H9 (cell line): ENCODE measurements around the gene VAPA. TPM values are rescaled to one million over a fixed set of nuclear protein-coding genes. Genes with fewer than 3 reads are reported as not detected.

Experiments
- DNase-seq: peaks from one replicate; pipeline ENCODE4 v3.0.0-alpha.2; 2017
- H2AFZ ChIP-seq: one replicate; pipeline ENCODE4 v1.6.1; 2013; ENCODE audit warnings: mild to moderate bottlenecking, low read length, control low read depth, moderate library complexity
- H2AK5ac ChIP-seq: 2 replicates; pipeline ENCODE4 v1.6.1; 2013; ENCODE audit warnings: low read length, control low read depth, mixed read lengths; ENCODE audit not compliant: insufficient read length
- H2BK120ac ChIP-seq: one replicate; pipeline ENCODE4 v1.6.1; 2013; ENCODE audit warnings: low read depth, mild to moderate bottlenecking, low read length, control low read depth, inconsistent platforms; ENCODE audit not compliant: poor library complexity, severe bottlenecking
- H2BK12ac ChIP-seq: 2 replicates; pipeline ENCODE4 v1.6.1; 2013; ENCODE audit warnings: low read length, control low read depth, mixed read lengths, low read depth; ENCODE audit not compliant: insufficient read length
- H2BK15ac ChIP-seq: 2 replicates; pipeline ENCODE4 v1.6.1; 2013; ENCODE audit warnings: low read depth, low read length, control low read depth
- H2BK20ac ChIP-seq: one replicate; pipeline ENCODE4 v1.6.1; 2013; ENCODE audit warnings: low read depth, mild to moderate bottlenecking, low read length, control low read depth, inconsistent platforms; ENCODE audit not compliant: poor library complexity, severe bottlenecking
- H2BK5ac ChIP-seq: 2 replicates; pipeline ENCODE4 v1.6.1; 2013; ENCODE audit warnings: low read length, control low read depth, mixed read lengths; ENCODE audit not compliant: insufficient read length
- H3K14ac ChIP-seq: 2 replicates; pipeline ENCODE4 v1.6.1; 2013; ENCODE audit warnings: low read length, control low read depth; ENCODE audit not compliant: insufficient read depth
- H3K18ac ChIP-seq: 2 replicates; pipeline ENCODE4 v1.6.1; 2013; ENCODE audit warnings: low read depth, mild to moderate bottlenecking, mixed read lengths, low read length, control low read depth; ENCODE audit not compliant: insufficient read length
- H3K23ac ChIP-seq: 2 replicates; pipeline ENCODE4 v1.6.1; 2013; ENCODE audit warnings: low read length, control low read depth, mixed read lengths, low read depth; ENCODE audit not compliant: insufficient read length
- H3K23me2 ChIP-seq: 2 replicates; pipeline ENCODE4 v1.6.1; 2013; ENCODE audit warnings: low read depth, mild to moderate bottlenecking, mixed read lengths, low read length, control low read depth; ENCODE audit not compliant: insufficient read length, poor library complexity, severe bottlenecking
- H3K27ac ChIP-seq: 2 replicates; pipeline ENCODE4 v1.5.1; 2013; ENCODE audit warnings: low read length, control low read depth, mixed read lengths, low read depth; ENCODE audit not compliant: insufficient read length
- H3K27me3 ChIP-seq: 2 replicates; pipeline ENCODE4 v1.6.1; 2013; ENCODE audit warnings: low read length, control low read depth, inconsistent platforms; ENCODE audit not compliant: insufficient read depth
- H3K4ac ChIP-seq: 2 replicates; pipeline ENCODE4 v1.6.1; 2013; ENCODE audit warnings: low read depth, mild to moderate bottlenecking, control low read depth, inconsistent platforms, low read length, moderate library complexity
- H3K4me1 ChIP-seq: 2 replicates; pipeline ENCODE4 v1.6.1; 2013; ENCODE audit warnings: low read length, control low read depth, inconsistent platforms; ENCODE audit not compliant: insufficient read depth
- H3K4me2 ChIP-seq: 2 replicates; pipeline ENCODE4 v1.6.1; 2013; ENCODE audit warnings: low read length, control low read depth, mixed read lengths; ENCODE audit not compliant: insufficient read length, insufficient read depth
- H3K56ac ChIP-seq: 2 replicates; pipeline ENCODE4 v1.6.1; 2013; ENCODE audit warnings: low read depth, mild to moderate bottlenecking, mixed read lengths, low read length, control low read depth; ENCODE audit not compliant: insufficient read length
- H3K79me1 ChIP-seq: 2 replicates; pipeline ENCODE4 v1.6.1; 2013; ENCODE audit warnings: low read depth, mild to moderate bottlenecking, moderate library complexity, low read length, control low read depth, inconsistent platforms; ENCODE audit not compliant: insufficient read depth, poor library complexity, severe bottlenecking
- H3K79me2 ChIP-seq: 2 replicates; pipeline ENCODE4 v1.6.1; 2013; ENCODE audit warnings: low read length, control low read depth, inconsistent platforms; ENCODE audit not compliant: insufficient read depth
- H3K9ac ChIP-seq: 2 replicates; pipeline ENCODE4 v1.6.1; 2013; ENCODE audit warnings: low read length, control low read depth, mixed read lengths; ENCODE audit not compliant: insufficient read length; ENCODE audit errors: extremely low read depth
- H3K9me3 ChIP-seq: one replicate; pipeline ENCODE4 v1.6.1; 2013; ENCODE audit warnings: low read depth, low read length, inconsistent platforms; ENCODE audit not compliant: control insufficient read depth
- H3T11ph ChIP-seq: one replicate; pipeline ENCODE4 v1.6.1; 2013; ENCODE audit warnings: mild to moderate bottlenecking, low read length, control low read depth, inconsistent platforms
- H4K20me1 ChIP-seq: one replicate; pipeline ENCODE4 v1.6.1; 2013; ENCODE audit not compliant: control insufficient read depth, insufficient read length, insufficient read depth
- H4K5ac ChIP-seq: 2 replicates; pipeline ENCODE4 v1.6.1; 2013; ENCODE audit warnings: low read depth, mild to moderate bottlenecking, mixed read lengths, low read length, control low read depth; ENCODE audit not compliant: insufficient read length
- H4K8ac ChIP-seq: replicated peaks from 2 replicates; pipeline ENCODE4 v1.6.1; 2013; ENCODE audit warnings: low read length, control low read depth, mixed read lengths, low read depth; ENCODE audit not compliant: insufficient read length
- H4K91ac ChIP-seq: 2 replicates; pipeline ENCODE4 v1.6.1; 2013; ENCODE audit warnings: low read depth, mild to moderate bottlenecking, moderate library complexity, mixed read lengths, low read length, control low read depth; ENCODE audit not compliant: insufficient read length
- H3K27ac Mint-ChIP-seq, 3 experiments: 2 replicates in 2 of 3; 3 replicates in 1 of 3; pipeline ENCODE4 v1.8.0; 2020 to 2021; ENCODE audit warnings: mixed read lengths in 3 of 3, mild to moderate bottlenecking in 1 of 3, moderate library complexity in 1 of 3
- H3K27me3 Mint-ChIP-seq: 2 replicates; pipeline ENCODE4 v1.8.0; 2021; ENCODE audit warnings: low read depth, mild to moderate bottlenecking, moderate library complexity, mixed read lengths
- H3K36me3 Mint-ChIP-seq, 3 experiments: 2 replicates in 2 of 3; 3 replicates in 1 of 3; pipeline ENCODE4 v1.8.0; 2020 to 2021; ENCODE audit warnings: low read depth in 3 of 3, mixed read lengths in 3 of 3; ENCODE audit not compliant: insufficient read depth in 1 of 3
- H3K4me1 Mint-ChIP-seq, 2 experiments: 2 replicates each; pipeline ENCODE4 v1.8.0; 2020; ENCODE audit warnings: mixed read lengths in 2 of 2
- H3K4me3 Mint-ChIP-seq, 2 experiments: 2 replicates in 1 of 2; 3 replicates in 1 of 2; pipeline ENCODE4 v1.8.0; 2020 to 2021; ENCODE audit warnings: mild to moderate bottlenecking in 2 of 2, mixed read lengths in 2 of 2, moderate library complexity in 1 of 2
- H3K9me3 Mint-ChIP-seq, 2 experiments: 2 replicates in 1 of 2; 3 replicates in 1 of 2; pipeline ENCODE4 v1.8.0; 2020; ENCODE audit warnings: mild to moderate bottlenecking in 2 of 2, mixed read lengths in 2 of 2, moderate library complexity in 1 of 2
- CTCF ChIP-seq: fragments of 200-600 bp; sonication (generic); conservative IDR thresholded peaks from 3 replicates; pipeline ENCODE4 v1.8.0; 2021; ENCODE audit warnings: antibody characterized with exemption, mild to moderate bottlenecking
- WGBS: extraction: QIAGEN DNeasy Blood & Tissue Kit; methylation state at CpG from one replicate; pipeline ENCODE4 v1.1.7; 2013; ENCODE audit warnings: missing lambda C conversion rate, low lambda C conversion rate, mixed read lengths; ENCODE audit not compliant: insufficient read length; ENCODE audit errors: extremely low coverage; 5-methylcytosine and 5-hydroxymethylcytosine counted together
- total RNA-seq: library from RNA; stranded (reverse); gene quantifications from 2 replicates; pipeline ENCODE4 v1.2.1, GENCODE V29; 2021

The VAPA gene
- total RNA-seq, 1 experiment from 2014 or later = 141 TPM

- no peak overlapping the region for H3K27ac Mint-ChIP-seq
- H3K56ac ChIP-seq = no peak overlapping the region
- no peak overlapping the region for H2BK12ac ChIP-seq
- H3K9me3 ChIP-seq = no peaks in the 10 kb centered on the region
- no peak for DNase-seq
- H4K8ac ChIP-seq = no peak overlapping the region
- H3K14ac ChIP-seq = no peak overlapping the region
- H3K4me1 Mint-ChIP-seq = peaks cover 26% of the 10 kb centered on the region in 2 experiments
- no peak overlapping the region for H2BK15ac ChIP-seq
- H3K27me3 Mint-ChIP-seq = peaks cover 2% of the 10 kb centered on the region; the same call in 1 of the 2 replicates
- no peak overlapping the region for H3K27ac ChIP-seq
- no peak overlapping the region for H2AFZ ChIP-seq
- no peaks in the 10 kb centered on the region for H4K20me1 ChIP-seq
- H3T11ph ChIP-seq = no peak overlapping the region
- no peak overlapping the region for H3K4me2 ChIP-seq
- no peak overlapping the region for H3K23ac ChIP-seq
- peaks cover 11 to 24% (median 12%) of the 10 kb centered on the region in 3 experiments for H3K36me3 Mint-ChIP-seq
- no peak overlapping the region for H3K18ac ChIP-seq
- H3K4me3 Mint-ChIP-seq = no peak overlapping the region
- no peaks in the 10 kb centered on the region for H3K27me3 ChIP-seq
- no peak overlapping the region for H2BK120ac ChIP-seq
- no peak overlapping the region for H2AK5ac ChIP-seq
- peaks cover 22 to 24% of the 10 kb centered on the region in 2 experiments for H3K9me3 Mint-ChIP-seq
- no peaks in the 10 kb centered on the region for H3K79me2 ChIP-seq
- no peak overlapping the region for H4K5ac ChIP-seq
- no peaks in the 10 kb centered on the region for H3K23me2 ChIP-seq
- no CpG with 5 or more reads among the region's 7 CpGs for WGBS
- no peak overlapping the region for H3K9ac ChIP-seq
- no peak overlapping the region for H3K4ac ChIP-seq
- no peak for TF ChIP-seq CTCF
- H3K4me1 ChIP-seq = peaks cover 6% of the 10 kb centered on the region; the same call in 1 of the 2 replicates
- no peak overlapping the region for H2BK20ac ChIP-seq
- no peak overlapping the region for H4K91ac ChIP-seq
- H2BK5ac ChIP-seq = no peak overlapping the region
- no peaks in the 10 kb centered on the region for H3K79me1 ChIP-seq
Observed at GRCh38 chr18:9865764-9866490, 47.9 kb upstream of the VAPA start.
